Activated naive CD4-positive, alpha-beta T cell (primary cell): ENCODE results near the gene BRD3OS.

Source experiments
- DNase-seq, 4 experiments: peaks; one replicate each; lab custom pipeline; 2025; lab: John Stamatoyannopoulos, UW

BRD3OS gene

DNA sequence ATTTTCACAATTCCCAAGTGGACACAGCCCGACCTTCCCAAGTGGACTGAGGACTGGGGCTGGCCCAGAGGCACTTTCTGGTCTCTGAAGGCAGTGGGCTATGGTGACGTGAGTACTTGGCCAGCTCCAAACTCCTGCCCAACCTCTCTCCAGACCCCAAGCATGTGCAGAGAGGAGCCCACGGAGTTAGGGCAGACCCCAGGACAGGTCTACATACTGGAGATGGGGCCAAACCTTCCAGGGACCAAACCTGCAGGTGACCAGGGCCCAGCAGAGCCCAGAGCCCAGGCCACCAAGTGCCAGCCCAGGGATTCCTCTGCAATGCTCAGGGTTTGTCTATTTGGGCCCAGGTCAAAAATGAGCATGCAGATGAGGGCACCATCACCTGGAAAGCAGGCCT lies 27.2 kb downstream of the BRD3OS start:
- DNase-seq, result no peak

GRCh38 chr9:134052941-134053340 lies 27.7 kb downstream of the BRD3OS start:
- DNase-seq, result no peak

DNA sequence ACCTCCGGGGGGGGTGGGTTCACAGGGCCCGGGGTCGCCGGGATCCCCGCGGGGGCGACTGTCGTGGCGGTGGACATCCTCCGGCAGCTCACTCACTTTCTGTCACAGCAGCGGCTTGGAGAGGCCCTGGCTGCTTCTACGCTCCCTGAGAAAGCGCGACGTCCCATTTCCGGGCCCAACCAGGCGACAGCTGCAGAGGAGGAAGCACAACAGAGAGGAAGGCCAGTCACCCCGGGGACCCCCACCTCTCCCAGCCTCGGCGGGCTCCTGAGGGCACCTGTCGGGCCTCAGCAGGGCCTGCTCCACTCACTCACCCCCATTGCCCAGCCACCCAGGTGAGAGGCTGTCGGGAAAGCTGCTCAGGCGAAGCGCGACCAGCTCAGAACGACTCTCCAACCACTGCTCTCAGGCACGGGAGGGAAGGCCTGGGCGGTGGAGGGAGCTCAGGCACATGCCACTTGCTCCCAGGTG lies 28.2 kb downstream of the BRD3OS start:
- no peak for DNase-seq

DNA sequence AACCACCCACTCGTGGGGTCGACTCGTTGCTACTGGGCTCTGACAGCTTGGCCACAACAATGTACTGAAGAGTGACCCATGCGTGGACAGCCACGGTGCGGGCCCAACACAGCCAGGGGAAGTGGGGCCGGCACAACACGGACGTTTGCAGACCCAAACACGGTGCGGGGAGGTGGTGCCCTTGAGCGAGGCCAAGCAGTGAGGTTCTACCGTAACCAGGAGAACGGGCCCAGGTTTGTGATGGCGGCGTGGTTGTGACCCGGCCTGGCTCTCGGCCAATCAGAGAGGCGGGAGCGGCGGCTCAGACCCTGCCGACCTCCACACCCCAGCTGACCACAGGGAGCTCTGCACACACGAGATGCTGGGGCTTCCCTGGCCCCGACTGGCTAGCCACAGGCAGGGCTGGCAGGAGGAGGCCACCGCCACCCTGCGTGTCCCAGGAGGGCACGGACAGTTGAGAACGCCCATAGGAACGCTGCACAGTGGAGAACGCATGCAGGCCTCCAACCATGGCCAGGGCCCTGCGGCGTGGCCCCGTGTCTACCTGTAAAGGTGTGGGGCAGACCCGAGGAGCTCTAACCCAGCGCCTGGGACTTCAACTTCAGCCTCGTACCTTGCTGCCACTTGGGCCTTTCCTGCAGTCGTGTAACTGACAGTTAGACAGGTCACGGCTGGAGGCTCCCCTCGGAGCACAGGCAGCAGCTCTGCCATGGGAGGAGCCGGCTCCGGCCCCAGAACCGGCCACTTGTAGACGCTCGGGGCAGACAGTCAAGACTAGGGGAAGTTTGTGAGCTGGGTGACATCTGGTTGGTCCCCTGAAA lies 28.9 kb downstream of the BRD3OS start:
- DNase-seq, result no peak

DNA sequence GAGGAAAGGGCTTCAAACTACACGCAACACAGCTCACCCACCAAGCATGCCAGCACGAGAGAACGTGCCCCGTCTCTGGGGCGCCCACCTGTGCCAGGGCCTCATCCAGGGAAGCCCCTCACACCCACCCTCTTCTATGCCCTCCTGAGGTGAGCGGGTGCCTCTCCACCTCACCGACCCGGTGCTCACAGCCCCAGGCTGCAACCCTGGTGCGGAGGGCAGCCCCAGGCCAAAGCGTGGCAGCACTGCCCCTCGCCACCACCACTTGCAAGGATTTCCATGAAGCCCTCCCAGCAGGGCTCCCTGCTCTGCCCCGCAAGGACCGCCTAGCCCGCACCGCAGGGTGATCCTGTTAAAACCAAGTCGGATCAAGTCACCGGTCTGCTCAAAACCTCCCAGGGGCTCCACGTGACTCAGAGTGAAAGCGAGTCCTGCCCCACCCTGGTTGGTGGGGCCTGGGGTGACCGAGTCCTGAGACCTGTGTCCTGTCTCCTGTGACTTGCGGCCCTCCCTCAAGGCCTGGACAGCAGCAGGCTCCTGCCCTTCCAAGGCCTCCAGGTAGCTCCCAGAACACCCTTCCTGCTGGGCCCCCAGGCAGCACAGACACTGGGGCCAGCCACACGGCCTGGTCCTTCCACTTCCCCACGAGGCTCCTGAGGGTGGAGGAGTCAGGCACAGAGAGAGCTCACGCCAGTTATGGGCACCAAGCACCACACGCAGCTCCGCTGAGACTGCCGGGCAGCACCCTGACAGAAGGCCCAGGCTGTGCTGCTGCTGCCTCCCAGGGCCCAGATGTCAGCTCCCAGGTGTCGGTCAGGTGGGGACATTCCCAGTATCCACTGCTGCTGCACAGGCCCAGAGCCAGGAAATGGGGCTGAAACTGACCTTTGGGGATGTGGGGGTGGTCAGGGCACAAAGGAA lies 29.9 kb downstream of the BRD3OS start:
- no peak for DNase-seq

- no peak for DNase-seq
These were observed 30.7 kb downstream of the BRD3OS start for GRCh38 chr9:134055981-134056461.

DNA sequence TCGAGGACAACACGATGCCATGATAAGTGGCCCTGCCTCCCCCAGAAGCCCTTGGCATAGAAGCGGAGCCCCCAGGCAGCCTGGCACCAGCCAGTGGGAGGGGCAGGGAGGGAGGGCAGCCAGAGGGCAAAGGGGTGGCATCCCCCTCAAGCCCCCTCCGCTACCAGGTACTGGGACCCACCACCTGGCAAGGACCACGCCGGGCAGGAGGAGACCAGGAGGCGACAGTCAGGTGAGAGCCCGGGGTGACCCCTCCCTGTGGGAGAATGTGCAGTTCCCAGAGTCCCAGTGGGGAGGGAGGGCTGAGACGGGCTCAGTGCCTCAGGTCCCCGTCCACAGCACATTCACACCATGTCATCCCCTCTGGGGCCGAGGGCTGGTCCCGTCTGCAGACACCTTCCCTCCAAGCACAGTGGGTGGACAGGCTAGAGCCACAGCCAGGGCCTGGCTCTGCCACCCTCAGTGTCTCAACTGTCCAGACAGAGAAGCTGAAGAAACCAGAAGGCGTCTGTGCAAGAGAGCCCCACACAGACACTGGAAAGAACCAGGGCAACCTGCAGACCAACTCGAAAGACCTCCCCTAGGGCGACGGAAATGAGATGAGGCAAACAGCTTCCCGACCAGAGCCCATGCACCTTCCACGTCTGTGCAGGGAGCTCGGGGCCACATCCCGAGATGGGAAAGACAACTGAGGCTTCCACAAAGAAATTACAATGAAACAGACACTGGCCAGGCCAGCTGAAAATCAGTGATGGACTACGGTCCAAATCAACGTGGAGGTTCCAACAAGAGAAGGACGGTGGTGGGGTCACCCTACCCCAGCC lies 31.4 kb downstream of the BRD3OS start:
- DNase-seq, result no peak

DNA sequence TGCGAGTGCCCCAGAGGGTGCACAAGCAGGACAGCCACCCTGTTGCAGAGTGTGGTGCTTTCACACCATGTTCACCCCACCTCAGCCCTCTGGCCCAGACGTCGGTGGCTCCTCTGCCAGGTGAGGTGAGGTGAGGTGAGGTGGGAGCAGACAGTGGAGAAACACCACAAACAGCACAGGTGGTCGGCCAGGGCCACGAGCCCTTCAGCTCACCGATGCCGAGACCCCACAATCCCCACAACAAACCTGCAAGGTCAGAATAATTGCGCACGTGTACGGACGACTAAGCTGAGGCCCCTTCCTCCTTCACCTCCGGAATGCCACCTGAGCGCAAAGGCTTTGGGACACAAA lies 32.0 kb downstream of the BRD3OS start:
- DNase-seq, result no peak

GRCh38 chr9:134057751-134058701 lies 32.7 kb downstream of the BRD3OS start:
- DNase-seq, result no peak

GRCh38 chr9:134058716-134059115 lies 33.4 kb downstream of the BRD3OS start:
- no peak for DNase-seq

- DNase-seq, result no peak
These were observed 33.9 kb downstream of the BRD3OS start for GRCh38 chr9:134059188-134059641.

- no peak for DNase-seq
These were observed 34.5 kb downstream of the BRD3OS start for GRCh38 chr9:134059661-134060395.

GRCh38 chr9:134060546-134060945 lies 35.3 kb downstream of the BRD3OS start:
- no peak for DNase-seq

DNA sequence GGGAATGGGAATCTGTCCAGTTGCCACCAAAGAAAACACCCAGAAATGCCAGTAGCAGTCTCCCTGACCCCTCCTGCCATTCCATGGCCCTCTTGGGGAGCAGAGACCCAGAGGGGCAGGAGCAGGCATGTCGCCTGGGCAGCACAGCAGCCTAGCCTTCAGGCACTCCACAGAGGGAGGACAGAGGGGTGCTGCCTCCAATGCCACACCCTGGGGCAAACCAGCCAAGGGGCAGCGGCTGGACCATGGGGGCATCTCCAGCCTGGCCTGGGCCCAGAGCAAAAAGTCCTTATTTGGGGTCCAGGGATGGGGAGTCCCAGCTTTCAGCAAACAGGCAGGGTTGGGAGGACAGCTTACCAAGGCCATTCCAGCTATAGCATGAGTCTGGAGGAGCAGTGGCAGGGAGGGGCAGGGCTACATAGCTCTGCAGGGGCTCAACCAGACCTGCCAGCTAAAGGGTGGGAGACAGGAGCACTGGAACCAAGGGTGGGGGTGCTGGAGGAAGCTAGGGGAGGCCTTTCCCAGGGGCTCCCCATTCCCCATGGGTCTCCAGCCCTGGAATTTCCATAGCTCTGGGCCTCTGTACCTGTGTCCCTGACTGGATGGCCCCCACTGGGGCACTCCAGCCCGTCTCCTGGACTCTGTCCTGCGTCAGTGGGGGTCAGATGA lies 35.9 kb downstream of the BRD3OS start:
- DNase-seq, result no peak

GRCh38 chr9:134061688-134062371 lies 36.5 kb downstream of the BRD3OS start:
- DNase-seq, result no peak

- DNase-seq, result no peak
These were observed 37.3 kb downstream of the BRD3OS start for GRCh38 chr9:134062461-134063087.

GRCh38 chr9:134063088-134063570 lies 37.8 kb downstream of the BRD3OS start:
- no peak for DNase-seq
